H9 (cell line): Measurements from ENCODE around the gene SULT1E1. TPM values are rescaled to one million over a fixed set of nuclear protein-coding genes. Genes with fewer than 3 reads are reported as not detected.

Source experiments
- DNase-seq: peaks from one replicate; pipeline ENCODE4 v3.0.0-alpha.2; 2017
- H2AFZ ChIP-seq: one replicate; pipeline ENCODE4 v1.6.1; 2013; ENCODE audit warnings: mild to moderate bottlenecking, low read length, control low read depth, moderate library complexity
- H2AK5ac ChIP-seq: 2 replicates; pipeline ENCODE4 v1.6.1; 2013; ENCODE audit warnings: low read length, control low read depth, mixed read lengths; ENCODE audit not compliant: insufficient read length
- H2BK120ac ChIP-seq: one replicate; pipeline ENCODE4 v1.6.1; 2013; ENCODE audit warnings: low read depth, mild to moderate bottlenecking, low read length, control low read depth, inconsistent platforms; ENCODE audit not compliant: poor library complexity, severe bottlenecking
- H2BK12ac ChIP-seq: 2 replicates; pipeline ENCODE4 v1.6.1; 2013; ENCODE audit warnings: low read length, control low read depth, mixed read lengths, low read depth; ENCODE audit not compliant: insufficient read length
- H2BK15ac ChIP-seq: 2 replicates; pipeline ENCODE4 v1.6.1; 2013; ENCODE audit warnings: low read depth, low read length, control low read depth
- H2BK20ac ChIP-seq: one replicate; pipeline ENCODE4 v1.6.1; 2013; ENCODE audit warnings: low read depth, mild to moderate bottlenecking, low read length, control low read depth, inconsistent platforms; ENCODE audit not compliant: poor library complexity, severe bottlenecking
- H2BK5ac ChIP-seq: 2 replicates; pipeline ENCODE4 v1.6.1; 2013; ENCODE audit warnings: low read length, control low read depth, mixed read lengths; ENCODE audit not compliant: insufficient read length
- H3K14ac ChIP-seq: 2 replicates; pipeline ENCODE4 v1.6.1; 2013; ENCODE audit warnings: low read length, control low read depth; ENCODE audit not compliant: insufficient read depth
- H3K18ac ChIP-seq: 2 replicates; pipeline ENCODE4 v1.6.1; 2013; ENCODE audit warnings: low read depth, mild to moderate bottlenecking, mixed read lengths, low read length, control low read depth; ENCODE audit not compliant: insufficient read length
- H3K23ac ChIP-seq: 2 replicates; pipeline ENCODE4 v1.6.1; 2013; ENCODE audit warnings: low read length, control low read depth, mixed read lengths, low read depth; ENCODE audit not compliant: insufficient read length
- H3K23me2 ChIP-seq: 2 replicates; pipeline ENCODE4 v1.6.1; 2013; ENCODE audit warnings: low read depth, mild to moderate bottlenecking, mixed read lengths, low read length, control low read depth; ENCODE audit not compliant: insufficient read length, poor library complexity, severe bottlenecking
- H3K27ac ChIP-seq: 2 replicates; pipeline ENCODE4 v1.5.1; 2013; ENCODE audit warnings: low read length, control low read depth, mixed read lengths, low read depth; ENCODE audit not compliant: insufficient read length
- H3K27me3 ChIP-seq: 2 replicates; pipeline ENCODE4 v1.6.1; 2013; ENCODE audit warnings: low read length, control low read depth, inconsistent platforms; ENCODE audit not compliant: insufficient read depth
- H3K4ac ChIP-seq: 2 replicates; pipeline ENCODE4 v1.6.1; 2013; ENCODE audit warnings: low read depth, mild to moderate bottlenecking, control low read depth, inconsistent platforms, low read length, moderate library complexity
- H3K4me1 ChIP-seq: 2 replicates; pipeline ENCODE4 v1.6.1; 2013; ENCODE audit warnings: low read length, control low read depth, inconsistent platforms; ENCODE audit not compliant: insufficient read depth
- H3K4me2 ChIP-seq: 2 replicates; pipeline ENCODE4 v1.6.1; 2013; ENCODE audit warnings: low read length, control low read depth, mixed read lengths; ENCODE audit not compliant: insufficient read length, insufficient read depth
- H3K56ac ChIP-seq: 2 replicates; pipeline ENCODE4 v1.6.1; 2013; ENCODE audit warnings: low read depth, mild to moderate bottlenecking, mixed read lengths, low read length, control low read depth; ENCODE audit not compliant: insufficient read length
- H3K79me1 ChIP-seq: 2 replicates; pipeline ENCODE4 v1.6.1; 2013; ENCODE audit warnings: low read depth, mild to moderate bottlenecking, moderate library complexity, low read length, control low read depth, inconsistent platforms; ENCODE audit not compliant: insufficient read depth, poor library complexity, severe bottlenecking
- H3K79me2 ChIP-seq: 2 replicates; pipeline ENCODE4 v1.6.1; 2013; ENCODE audit warnings: low read length, control low read depth, inconsistent platforms; ENCODE audit not compliant: insufficient read depth
- H3K9ac ChIP-seq: 2 replicates; pipeline ENCODE4 v1.6.1; 2013; ENCODE audit warnings: low read length, control low read depth, mixed read lengths; ENCODE audit not compliant: insufficient read length; ENCODE audit errors: extremely low read depth
- H3K9me3 ChIP-seq: one replicate; pipeline ENCODE4 v1.6.1; 2013; ENCODE audit warnings: low read depth, low read length, inconsistent platforms; ENCODE audit not compliant: control insufficient read depth
- H3T11ph ChIP-seq: one replicate; pipeline ENCODE4 v1.6.1; 2013; ENCODE audit warnings: mild to moderate bottlenecking, low read length, control low read depth, inconsistent platforms
- H4K20me1 ChIP-seq: one replicate; pipeline ENCODE4 v1.6.1; 2013; ENCODE audit not compliant: control insufficient read depth, insufficient read length, insufficient read depth
- H4K5ac ChIP-seq: 2 replicates; pipeline ENCODE4 v1.6.1; 2013; ENCODE audit warnings: low read depth, mild to moderate bottlenecking, mixed read lengths, low read length, control low read depth; ENCODE audit not compliant: insufficient read length
- H4K8ac ChIP-seq: replicated peaks from 2 replicates; pipeline ENCODE4 v1.6.1; 2013; ENCODE audit warnings: low read length, control low read depth, mixed read lengths, low read depth; ENCODE audit not compliant: insufficient read length
- H4K91ac ChIP-seq: 2 replicates; pipeline ENCODE4 v1.6.1; 2013; ENCODE audit warnings: low read depth, mild to moderate bottlenecking, moderate library complexity, mixed read lengths, low read length, control low read depth; ENCODE audit not compliant: insufficient read length
- H3K27ac Mint-ChIP-seq, 3 experiments: 2 replicates in 2 of 3; 3 replicates in 1 of 3; pipeline ENCODE4 v1.8.0; 2020 to 2021; ENCODE audit warnings: mixed read lengths in 3 of 3, mild to moderate bottlenecking in 1 of 3, moderate library complexity in 1 of 3
- H3K27me3 Mint-ChIP-seq: 2 replicates; pipeline ENCODE4 v1.8.0; 2021; ENCODE audit warnings: low read depth, mild to moderate bottlenecking, moderate library complexity, mixed read lengths
- H3K36me3 Mint-ChIP-seq, 3 experiments: 2 replicates in 2 of 3; 3 replicates in 1 of 3; pipeline ENCODE4 v1.8.0; 2020 to 2021; ENCODE audit warnings: low read depth in 3 of 3, mixed read lengths in 3 of 3; ENCODE audit not compliant: insufficient read depth in 1 of 3
- H3K4me1 Mint-ChIP-seq, 2 experiments: 2 replicates each; pipeline ENCODE4 v1.8.0; 2020; ENCODE audit warnings: mixed read lengths in 2 of 2
- H3K4me3 Mint-ChIP-seq, 2 experiments: 2 replicates in 1 of 2; 3 replicates in 1 of 2; pipeline ENCODE4 v1.8.0; 2020 to 2021; ENCODE audit warnings: mild to moderate bottlenecking in 2 of 2, mixed read lengths in 2 of 2, moderate library complexity in 1 of 2
- H3K9me3 Mint-ChIP-seq, 2 experiments: 2 replicates in 1 of 2; 3 replicates in 1 of 2; pipeline ENCODE4 v1.8.0; 2020; ENCODE audit warnings: mild to moderate bottlenecking in 2 of 2, mixed read lengths in 2 of 2, moderate library complexity in 1 of 2
- CTCF ChIP-seq: fragments of 200-600 bp; sonication (generic); conservative IDR thresholded peaks from 3 replicates; pipeline ENCODE4 v1.8.0; 2021; ENCODE audit warnings: antibody characterized with exemption, mild to moderate bottlenecking
- WGBS: extraction: QIAGEN DNeasy Blood & Tissue Kit; methylation state at CpG from one replicate; pipeline ENCODE4 v1.1.7; 2013; ENCODE audit warnings: missing lambda C conversion rate, low lambda C conversion rate, mixed read lengths; ENCODE audit not compliant: insufficient read length; ENCODE audit errors: extremely low coverage; 5-methylcytosine and 5-hydroxymethylcytosine counted together
- total RNA-seq: library from RNA; stranded (reverse); gene quantifications from 2 replicates; pipeline ENCODE4 v1.2.1, GENCODE V29; 2021

SULT1E1 gene
- total RNA-seq, 1 experiment from 2014 or later: not detected

GRCh38 chr4:69811166-69811565 lies 48.8 kb downstream of the SULT1E1 start:
- Histone ChIP-seq H2AFZ (no peak overlapping the region), H2BK120ac (no peak overlapping the region), H3T11ph (no peak overlapping the region), H3K9ac (no peak overlapping the region), H4K5ac (no peak overlapping the region), H2BK20ac (no peak overlapping the region), H4K20me1 (no peaks in the 10 kb centered on the region), H3K9me3 (no peaks in the 10 kb centered on the region), H4K91ac (no peak overlapping the region), H3K4me1 (no peaks in the 10 kb centered on the region), H3K4me2 (no peak overlapping the region), H3K23ac (no peak overlapping the region), H2BK12ac (no peak overlapping the region), H3K18ac (no peak overlapping the region), H3K27ac (no peak overlapping the region), H3K23me2 (no peaks in the 10 kb centered on the region), H3K14ac (no peak overlapping the region), H4K8ac (no peak overlapping the region), H2BK15ac (no peak overlapping the region), H3K79me1 (no peaks in the 10 kb centered on the region), H3K79me2 (no peaks in the 10 kb centered on the region), H3K27me3 (no peaks in the 10 kb centered on the region), H2AK5ac (no peak overlapping the region), H3K4ac (no peak overlapping the region), H3K56ac (no peak overlapping the region), H2BK5ac (no peak overlapping the region)
- no CpG with 5 or more reads among the region's 1 CpG for WGBS
- no peak for DNase-seq
- H3K4me3 Mint-ChIP-seq: no peak overlapping the region
- H3K9me3 Mint-ChIP-seq: peaks cover 4 to 13% of the 10 kb centered on the region in 2 experiments; a peak in 4 of 5 replicates
- no peak for TF ChIP-seq CTCF
- peaks cover 2 to 20% (median 14%) of the 10 kb centered on the region in 3 experiments for H3K36me3 Mint-ChIP-seq
- no peaks in the 10 kb centered on the region for H3K27me3 Mint-ChIP-seq
- 0 out of 4 replicates have a peak, but pooled peaks cover 0 to 2% of the 10 kb centered on the region in 2 experiments for H3K4me1 Mint-ChIP-seq
- no peak overlapping the region for H3K27ac Mint-ChIP-seq
